ENCODE data around the gene KDF1.

KDF1 gene

GRCh38 chr1:26959722-26960624 lies at the start of gene KDF1:
TSS of gene KDF1 (minus strand) at chr1:26960468. CDS start at chr1:26952380, 8,088 bp downstream.
- no peak for DNase-seq (ENCODE audit: low spot score)

- DNase-seq (ENCODE audit: low spot score): no peak
These were observed 49.4 kb upstream of the KDF1 start for GRCh38 chr1:27009601-27010197.

GRCh38 chr1:27007909-27008582 lies 47.8 kb upstream of the KDF1 start:
- DNase-seq (ENCODE audit: low spot score): peak; percentile 58

GRCh38 chr1:27006683-27007082 lies 46.4 kb upstream of the KDF1 start:
- no peak for DNase-seq (ENCODE audit: low spot score)

GRCh38 chr1:27005648-27006496 lies 45.6 kb upstream of the KDF1 start:
- DNase-seq (ENCODE audit: low spot score): no peak

- no peak for DNase-seq (ENCODE audit: low spot score)
These were observed 44.9 kb upstream of the KDF1 start for GRCh38 chr1:27005166-27005530.

- no peak for DNase-seq (ENCODE audit: low spot score)
These were observed 44.4 kb upstream of the KDF1 start for GRCh38 chr1:27004471-27005165.

- DNase-seq (ENCODE audit: low spot score): no peak
These were observed 43.6 kb upstream of the KDF1 start for GRCh38 chr1:27003745-27004470.

GRCh38 chr1:27001570-27002360 lies 41.5 kb upstream of the KDF1 start:
- DNase-seq (ENCODE audit: low spot score): no peak

- no peak for DNase-seq (ENCODE audit: low spot score)
These were observed 40.7 kb upstream of the KDF1 start for GRCh38 chr1:27000817-27001460.

GRCh38 chr1:27000090-27000816 lies 40.0 kb upstream of the KDF1 start:
- no peak for DNase-seq (ENCODE audit: low spot score)

GRCh38 chr1:26999440-26999987 lies 39.2 kb upstream of the KDF1 start:
- peak; percentile 98 for DNase-seq (ENCODE audit: low spot score)

- no peak for DNase-seq (ENCODE audit: low spot score)
These were observed 38.4 kb upstream of the KDF1 start for GRCh38 chr1:26998429-26999300.

- DNase-seq (ENCODE audit: low spot score): no peak
These were observed 36.4 kb upstream of the KDF1 start for GRCh38 chr1:26996665-26997064.

GRCh38 chr1:26996024-26996423 lies 35.8 kb upstream of the KDF1 start:
- DNase-seq (ENCODE audit: low spot score): peak; percentile 84

GRCh38 chr1:26994787-26995517 lies 34.7 kb upstream of the KDF1 start:
- DNase-seq (ENCODE audit: low spot score): no peak

Data from hepatic stellate cell (primary cell).